ENCODE measurements around the gene HOXA9.

Gene HOXA9

DNA sequence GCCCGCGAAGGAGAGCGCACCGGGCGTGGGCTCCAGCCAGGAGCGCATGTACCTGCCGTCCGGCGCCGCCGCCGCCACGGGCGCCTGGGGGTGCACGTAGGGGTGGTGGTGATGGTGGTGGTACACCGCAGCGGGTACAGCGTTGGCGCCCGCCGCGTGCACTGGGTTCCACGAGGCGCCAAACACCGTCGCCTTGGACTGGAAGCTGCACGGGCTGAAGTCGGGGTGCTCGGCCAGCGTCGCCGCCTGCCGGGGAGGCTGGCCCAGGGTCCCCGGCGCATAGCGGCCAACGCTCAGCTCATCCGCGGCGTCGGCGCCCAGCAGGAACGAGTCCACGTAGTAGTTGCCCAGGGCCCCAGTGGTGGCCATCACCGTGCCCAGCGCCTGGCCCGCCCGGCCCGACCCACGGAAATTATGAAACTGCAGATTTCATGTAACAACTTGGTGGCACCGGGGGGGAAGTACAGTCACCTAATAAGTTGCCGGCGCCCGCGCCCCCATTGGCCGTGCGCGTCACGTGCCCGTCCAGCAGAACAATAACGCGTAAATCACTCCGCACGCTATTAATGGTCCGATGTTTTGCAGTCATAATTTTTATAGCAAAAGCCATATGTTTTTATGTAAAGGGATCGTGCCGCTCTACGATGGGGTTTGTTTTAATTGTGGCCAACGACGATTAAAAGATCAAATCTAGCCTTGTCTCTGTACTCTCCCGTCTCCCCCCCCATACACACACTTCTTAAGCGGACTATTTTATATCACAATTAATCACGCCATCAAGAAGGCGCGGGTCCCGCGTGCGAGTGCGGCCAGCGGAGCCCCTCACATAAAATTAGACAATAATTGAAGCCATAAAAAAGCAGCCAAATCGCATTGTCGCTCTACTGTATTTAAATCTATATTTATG is at the start of gene HOXA9:
Gene HOXA9 (minus strand): TSS at position 449 of the 907 bp plus-strand sequence. CDS start 80 bp downstream, at position 369.
- DNase-seq, result no peak

DNA sequence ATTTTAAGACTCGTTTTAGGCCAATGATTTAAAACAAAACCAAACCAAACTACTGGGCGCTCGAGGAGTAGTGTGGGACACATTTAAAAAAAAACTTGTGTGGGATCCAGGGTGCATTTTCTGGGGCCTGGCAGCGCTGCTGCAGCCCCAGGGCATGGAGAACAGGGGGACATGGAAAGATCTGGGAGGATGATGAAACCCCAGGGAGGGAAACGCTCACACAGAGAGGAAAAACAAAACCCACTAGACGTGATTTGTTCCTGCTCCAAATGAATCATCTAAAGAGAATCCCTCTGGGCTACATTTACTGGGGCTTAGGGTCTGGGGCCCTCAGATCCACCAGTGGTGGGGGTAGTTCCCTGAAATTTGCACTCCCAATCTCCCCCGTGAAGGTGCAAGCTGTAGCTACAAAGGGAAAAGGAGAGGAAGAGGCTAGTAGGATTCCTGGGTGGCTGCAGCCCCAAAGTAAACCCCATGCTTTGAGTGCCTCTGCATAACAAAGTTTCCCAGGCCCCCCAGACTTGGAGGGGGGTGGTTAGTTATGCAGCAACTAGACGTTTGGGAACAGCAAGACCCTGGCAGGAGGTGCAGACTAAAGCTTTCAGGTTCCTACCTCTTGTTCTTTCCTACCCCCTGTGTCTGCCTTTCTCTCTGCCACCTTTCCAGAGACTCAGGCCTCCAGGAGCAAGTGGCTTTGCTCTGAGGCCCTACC is 49.1 kb upstream of the HOXA9 start:
- no peak for DNase-seq

GRCh38 chr7:27213433-27214238 is 48.3 kb upstream of the HOXA9 start:
- no peak for DNase-seq

DNA sequence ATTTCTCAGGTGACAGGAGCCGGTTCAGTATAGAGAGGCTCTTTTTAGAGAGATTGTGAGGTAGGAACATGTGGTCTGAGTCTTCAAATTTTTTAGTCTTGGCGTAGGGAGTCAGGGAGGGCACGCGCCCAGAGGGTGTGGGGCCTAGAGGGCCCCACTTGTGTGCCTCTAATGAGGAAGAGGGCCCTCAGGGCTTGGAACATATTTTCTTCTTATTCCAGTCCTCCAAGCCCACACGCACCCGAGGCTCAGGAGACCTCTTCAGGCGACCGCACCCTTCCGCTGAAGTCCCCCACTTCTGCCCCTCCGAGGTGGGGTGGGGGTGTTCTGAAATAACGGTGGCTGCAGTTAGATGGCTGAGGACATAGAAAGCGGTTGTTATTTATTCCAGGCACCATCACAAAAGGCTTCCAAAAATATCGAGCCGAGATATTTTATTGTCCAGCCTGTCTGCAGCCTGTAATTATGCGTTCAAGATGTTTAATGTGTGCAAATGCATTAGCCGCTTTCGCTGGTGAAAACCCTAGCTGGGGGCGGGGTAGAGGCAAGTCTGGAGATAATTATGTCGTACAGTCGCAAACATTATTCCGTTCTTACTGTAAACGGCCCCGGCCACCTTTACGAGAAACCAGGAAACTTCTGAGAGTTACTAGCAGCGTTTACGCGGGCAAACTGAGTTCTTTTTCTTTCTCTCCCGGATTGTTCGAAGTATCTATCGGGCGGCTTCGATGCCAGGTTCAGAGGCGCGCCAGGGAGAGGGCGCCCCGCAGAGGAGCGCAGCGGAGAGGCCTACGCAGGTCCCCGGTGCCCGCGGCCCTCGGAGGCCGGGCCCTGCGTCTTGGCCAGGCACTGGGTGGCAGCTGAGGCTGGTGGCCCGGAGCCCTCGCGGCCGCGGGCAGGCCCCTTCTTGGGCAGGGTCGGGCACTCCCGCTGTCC is 47.4 kb upstream of the HOXA9 start:
- no peak for DNase-seq

DNA sequence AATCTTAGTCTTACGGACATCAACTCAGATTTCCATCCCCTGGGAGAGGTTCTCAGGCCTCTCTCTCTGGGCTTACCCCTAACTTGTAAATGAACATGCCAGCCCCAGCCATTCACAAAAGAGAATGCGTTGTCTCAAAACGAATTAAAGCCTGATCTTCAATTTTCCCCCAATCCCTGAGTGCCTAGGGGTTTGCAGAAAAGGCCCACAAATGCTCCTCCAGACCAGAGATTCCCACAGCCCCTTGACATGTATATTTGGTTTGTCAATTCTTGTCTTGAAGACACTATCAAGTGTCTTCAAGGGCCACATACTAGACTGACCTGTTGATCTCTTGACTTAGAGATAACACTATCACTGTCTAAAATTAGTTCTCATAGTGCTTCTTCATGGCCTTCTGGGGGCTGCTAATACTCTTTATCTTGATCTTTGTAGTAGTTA is 46.4 kb upstream of the HOXA9 start:
- no peak for DNase-seq

GRCh38 chr7:27211084-27211446 is 45.7 kb upstream of the HOXA9 start:
- no peak for DNase-seq

DNA sequence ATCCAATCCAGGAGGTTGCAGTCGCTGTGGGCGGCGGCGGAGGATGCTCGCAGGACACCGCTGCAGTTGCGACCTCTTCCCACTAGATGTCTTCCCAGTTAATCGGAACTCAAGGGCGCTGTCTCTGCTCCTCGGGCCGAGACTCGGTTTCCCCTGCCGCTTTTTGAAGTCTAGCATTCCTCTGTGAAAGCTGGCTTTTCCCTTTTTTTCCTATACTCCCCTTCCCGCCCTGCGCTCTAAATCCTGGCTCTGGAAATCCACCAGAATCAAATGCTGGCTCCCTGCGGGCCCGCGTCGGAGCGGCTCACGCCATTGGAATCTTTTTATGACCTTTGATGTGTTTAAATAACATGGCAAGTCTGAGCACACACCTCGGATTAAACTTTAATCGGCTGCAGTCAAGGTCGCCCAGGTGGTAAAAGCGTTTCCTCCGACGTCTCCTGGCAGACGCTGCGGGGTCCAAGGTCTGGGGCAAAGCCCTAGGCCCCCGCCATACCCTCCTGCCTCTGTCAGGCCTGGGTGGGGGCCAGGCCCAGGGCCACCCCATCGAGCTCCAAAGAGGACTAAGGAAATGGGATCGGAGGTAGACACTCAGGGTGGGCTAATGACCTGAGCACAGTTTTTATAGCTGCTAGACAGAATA is 45.2 kb upstream of the HOXA9 start:
- DNase-seq, result no peak

GRCh38 chr7:27209933-27210440 is 44.6 kb upstream of the HOXA9 start:
- no peak for DNase-seq

GRCh38 chr7:27208998-27209397 is 43.7 kb upstream of the HOXA9 start:
- no peak for DNase-seq

DNA sequence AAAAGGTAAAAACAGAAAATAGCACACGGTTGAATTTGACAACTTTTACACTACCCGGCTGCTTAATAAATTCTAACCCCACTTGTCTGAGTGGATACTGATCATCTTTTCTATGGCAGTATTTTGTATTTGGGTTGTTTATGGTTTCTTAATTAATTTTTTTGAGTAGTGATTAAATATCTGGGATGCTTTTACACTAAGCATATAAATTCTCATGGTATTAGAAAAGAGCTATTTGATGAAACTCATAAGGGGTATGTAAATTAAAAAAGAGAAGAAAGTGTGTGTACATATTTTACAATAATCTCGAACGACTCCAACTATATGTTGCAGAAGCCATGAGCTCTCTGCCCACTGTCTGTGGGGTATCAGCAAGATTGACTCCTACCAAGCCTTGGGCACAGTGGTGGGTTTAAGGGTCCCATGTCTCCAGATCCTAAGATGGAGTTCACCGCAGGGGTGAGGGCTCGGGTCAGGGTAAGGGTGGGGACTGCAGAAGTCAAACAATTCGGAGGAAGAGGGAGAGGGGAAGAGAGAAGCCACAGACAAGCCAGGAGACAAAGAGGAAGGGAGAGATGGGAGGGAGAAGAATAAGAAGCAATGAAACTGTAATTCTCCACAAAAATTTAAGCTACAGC is 42.1 kb upstream of the HOXA9 start:
- no peak for DNase-seq

DNA sequence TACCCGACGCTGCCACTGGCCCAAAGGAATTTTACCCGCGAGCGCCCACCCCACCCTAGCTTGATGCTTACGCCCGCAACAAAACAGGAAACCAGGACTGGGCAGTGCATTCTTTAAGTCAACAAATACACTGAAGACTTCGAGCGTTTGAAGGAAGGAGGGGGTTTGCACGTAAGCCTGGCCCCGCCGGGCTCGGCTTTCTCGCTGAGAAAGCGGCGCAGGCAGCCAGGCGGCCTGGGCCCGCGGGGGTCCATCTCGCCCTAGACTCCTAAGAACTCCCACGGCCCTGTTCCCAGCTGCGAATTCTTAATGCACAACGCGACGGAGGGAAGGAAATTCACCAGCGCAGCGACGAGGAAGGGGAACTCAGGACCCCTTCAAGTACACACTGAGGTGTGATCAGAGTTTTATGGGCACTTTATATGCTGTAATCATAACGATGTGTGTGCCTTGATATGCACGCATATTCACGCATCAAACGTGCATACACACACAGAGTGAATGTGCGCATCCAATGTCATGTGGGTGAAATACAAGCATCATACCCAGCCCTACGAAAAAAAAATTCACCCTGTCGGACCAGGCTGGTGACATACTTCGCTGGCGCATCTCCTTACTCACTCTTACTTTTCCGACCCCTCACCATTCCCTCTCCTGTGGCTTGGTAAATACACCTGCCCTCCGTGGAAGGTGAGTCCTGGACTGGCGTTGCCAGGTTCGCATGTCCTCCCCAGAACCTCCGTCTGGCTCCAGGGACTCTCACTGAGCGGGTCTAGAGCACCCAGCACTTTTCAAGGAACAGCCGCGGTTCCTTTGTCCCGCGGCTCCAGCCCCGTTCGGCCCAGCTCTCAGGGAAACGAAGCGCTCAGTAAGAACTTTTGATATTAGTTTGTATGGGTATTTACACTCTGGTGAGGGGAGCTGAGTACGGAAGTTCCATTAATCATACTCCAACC is 40.3 kb upstream of the HOXA9 start:
- DNase-seq, result no peak

- no peak for DNase-seq
Measured at GRCh38 chr7:27204851-27205322, 39.5 kb upstream of the HOXA9 start.

DNA sequence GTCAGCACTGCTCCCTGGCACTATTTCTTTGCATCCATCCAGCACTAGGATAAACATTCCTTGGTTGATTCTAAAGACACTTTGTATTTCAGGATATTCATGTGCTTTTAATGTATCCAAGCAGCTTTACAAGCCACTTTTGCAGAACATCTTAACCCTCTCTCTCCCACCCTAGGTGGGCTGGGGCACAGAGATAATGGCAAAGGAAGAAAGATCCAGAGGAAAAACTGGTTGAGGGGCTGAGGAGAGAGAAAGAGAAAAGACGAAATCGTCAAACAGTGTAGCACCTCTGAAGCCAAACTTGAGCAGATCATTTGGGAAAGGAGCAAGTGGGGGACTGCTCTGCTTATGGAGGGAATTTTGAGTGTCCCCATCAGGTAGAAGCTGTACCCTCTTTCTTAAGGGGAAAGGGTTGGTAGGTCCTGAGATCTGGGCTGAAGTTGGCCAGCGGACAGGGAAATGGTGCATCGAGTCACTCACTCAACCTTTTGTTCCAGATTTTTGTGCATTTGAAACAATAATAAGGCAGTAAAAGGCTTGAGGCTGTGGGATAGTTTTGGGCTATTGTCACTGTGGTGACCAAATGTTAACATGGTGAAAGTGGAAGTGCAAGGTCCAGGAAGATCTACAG is 38.7 kb upstream of the HOXA9 start:
- no peak for DNase-seq

GRCh38 chr7:27203365-27203953 is 38.1 kb upstream of the HOXA9 start:
- DNase-seq, result no peak

DNA sequence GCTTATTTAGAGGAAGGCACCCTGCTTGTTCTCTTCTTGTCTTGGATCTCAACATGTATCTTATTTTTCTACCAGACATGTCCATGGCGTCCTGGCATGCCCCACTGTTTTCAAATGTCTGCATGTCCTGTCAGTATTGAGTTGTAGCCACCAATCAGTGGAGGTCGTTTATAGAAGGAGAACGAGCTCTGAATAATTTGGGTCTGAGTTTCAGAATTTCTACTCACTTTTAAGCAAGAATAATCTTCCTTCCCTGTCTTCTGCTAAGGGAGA is 37.5 kb upstream of the HOXA9 start:
- no peak for DNase-seq

DNA sequence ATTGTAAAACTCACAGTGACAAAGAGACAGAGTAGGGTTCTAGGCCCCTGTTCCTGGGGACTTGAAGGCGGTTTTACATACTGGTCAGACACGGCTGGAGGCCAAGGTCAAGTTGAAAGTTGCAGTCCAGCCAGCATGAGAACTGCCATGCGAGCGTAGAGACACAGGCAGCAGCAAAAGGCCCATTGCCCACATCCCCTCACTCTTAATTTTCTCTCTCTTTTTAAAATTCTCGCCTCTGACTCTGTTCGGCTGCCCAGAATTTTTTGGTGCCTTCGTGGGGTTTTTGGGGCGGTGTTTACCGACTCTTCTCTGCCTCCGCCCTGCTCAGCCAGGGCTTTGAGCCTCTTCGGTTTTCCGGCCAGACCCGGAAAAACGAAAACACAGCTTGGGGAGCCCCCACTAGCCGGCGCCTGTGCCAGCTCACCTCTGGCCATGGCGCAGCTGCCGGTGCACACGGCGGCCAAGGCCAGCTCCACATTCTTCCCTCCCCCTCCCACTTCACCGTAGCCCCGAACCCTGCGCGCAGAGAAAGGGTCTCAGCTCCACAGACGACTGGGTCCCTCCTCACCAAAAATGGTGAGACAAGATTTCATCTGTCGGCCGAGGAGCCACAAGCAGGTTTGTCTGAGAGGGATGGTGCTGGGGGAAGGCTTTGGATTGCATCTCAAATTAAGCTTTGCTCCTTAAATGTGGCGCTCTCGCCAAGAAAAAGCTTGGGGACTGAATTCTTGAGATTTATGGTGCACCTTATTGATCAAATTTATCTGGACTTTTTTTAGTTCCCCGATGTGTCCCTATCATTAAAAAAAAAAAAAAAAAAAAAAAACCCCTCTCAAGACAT is 36.9 kb upstream of the HOXA9 start:
- DNase-seq, result no peak

DNA sequence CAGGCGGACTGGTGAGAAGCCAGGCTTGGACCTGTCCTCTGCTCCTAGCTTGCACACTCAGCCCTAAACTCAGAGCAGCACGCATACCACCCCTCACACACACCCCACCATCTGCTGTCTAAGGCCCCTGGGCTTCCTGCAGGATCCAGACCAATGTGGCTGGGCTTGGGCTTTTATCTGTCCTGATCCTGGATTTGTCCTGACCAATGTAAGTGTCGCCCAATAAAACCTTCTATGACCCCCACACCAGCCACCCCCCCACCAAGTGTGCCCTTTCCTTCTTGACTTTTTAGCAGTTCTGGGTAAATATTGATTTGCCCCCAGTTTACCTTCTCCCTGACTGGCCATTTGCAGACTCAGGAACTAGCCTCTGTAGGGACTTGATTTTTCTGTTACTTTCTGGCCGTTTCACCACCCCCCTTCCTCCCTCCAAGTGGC is 36.3 kb upstream of the HOXA9 start:
- no peak for DNase-seq
